GM19035 (cell line): ENCODE measurements around the gene GFRA1.
"Not testable (repeated sequence)": the region's sequence is repeated elsewhere in the genome, so short reads cannot be mapped to it uniquely, and the experiment has no call there.

Source experiments
- ATAC-seq: cut with Tn5 transposase; IDR thresholded peaks from one replicate; pipeline ENCODE4 v1.9.1; 2021; ENCODE audit not compliant: unreplicated experiment

GFRA1 gene

DNA sequence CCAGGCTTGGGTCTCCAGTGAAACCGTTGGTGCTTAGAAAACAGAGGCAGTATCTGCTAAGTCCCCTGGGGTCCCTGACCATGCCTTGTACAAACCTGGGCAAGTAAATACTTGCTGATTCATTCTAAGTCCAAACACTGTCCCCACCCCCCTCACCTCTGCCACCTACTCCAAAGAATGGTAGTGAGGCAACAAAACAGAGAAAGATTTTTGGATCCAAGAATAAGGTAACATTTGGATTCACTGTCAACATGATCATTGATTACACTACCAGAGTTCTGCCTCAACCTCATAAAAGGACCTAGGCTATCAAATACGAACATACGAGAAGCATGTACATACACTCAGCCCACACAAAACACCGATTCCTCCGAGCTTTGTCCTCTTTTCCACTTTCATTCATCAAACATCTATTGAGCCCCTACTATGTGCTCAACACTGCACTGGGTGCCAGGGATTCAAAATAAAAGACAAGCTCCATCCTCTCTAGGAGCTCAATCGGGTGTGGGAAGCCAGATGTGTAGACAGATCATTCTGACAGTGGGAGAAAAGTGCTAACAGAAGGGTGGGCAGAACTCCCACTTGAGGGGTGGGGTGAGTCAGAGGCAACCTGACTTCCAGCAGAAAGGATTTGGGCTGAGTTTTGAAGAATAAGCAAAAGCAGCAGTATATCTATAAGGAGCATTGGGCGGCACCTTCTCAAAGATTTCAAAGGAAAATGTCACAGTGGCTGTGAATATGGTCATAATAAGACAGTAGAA, 71.2 kb downstream of the GFRA1 start:
- ATAC-seq, result no peak

DNA sequence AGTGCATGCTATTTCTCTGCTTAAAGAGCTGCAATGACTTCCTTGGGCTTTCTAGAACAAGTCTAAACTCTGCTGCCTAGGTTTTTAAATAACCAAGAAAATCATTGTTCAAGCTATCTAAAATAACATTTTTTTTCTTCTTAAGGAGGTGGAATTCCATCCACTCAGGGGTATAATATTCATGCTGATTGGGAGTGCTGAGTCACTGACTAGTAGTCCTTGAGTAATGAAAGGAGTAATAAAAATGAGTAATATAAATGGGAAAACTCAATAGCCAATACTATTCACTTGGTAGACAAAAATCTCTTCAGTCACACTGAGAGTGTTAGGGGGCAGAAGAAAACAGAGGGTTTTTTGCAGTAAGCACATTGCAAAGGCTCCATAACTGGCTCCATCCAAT, 72.0 kb downstream of the GFRA1 start:
- ATAC-seq, result no peak

DNA sequence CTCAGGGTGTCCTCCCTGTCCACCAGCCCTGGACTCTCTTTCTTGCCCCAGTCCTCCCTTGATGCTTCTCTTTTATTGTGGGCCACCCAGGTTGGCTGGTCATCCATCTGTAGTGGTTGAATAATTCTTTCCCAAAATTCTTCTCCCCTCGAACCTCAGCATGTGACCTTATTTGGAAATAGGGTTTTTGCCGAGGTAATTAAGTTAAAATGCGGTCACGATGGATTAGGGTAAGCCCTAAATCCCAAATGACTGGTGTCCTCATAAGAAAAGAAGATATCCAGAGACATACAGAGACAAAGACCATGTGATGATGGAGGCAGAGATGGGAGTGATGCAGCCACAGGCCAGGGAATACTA, 74.3 kb downstream of the GFRA1 start:
- no peak for ATAC-seq

DNA sequence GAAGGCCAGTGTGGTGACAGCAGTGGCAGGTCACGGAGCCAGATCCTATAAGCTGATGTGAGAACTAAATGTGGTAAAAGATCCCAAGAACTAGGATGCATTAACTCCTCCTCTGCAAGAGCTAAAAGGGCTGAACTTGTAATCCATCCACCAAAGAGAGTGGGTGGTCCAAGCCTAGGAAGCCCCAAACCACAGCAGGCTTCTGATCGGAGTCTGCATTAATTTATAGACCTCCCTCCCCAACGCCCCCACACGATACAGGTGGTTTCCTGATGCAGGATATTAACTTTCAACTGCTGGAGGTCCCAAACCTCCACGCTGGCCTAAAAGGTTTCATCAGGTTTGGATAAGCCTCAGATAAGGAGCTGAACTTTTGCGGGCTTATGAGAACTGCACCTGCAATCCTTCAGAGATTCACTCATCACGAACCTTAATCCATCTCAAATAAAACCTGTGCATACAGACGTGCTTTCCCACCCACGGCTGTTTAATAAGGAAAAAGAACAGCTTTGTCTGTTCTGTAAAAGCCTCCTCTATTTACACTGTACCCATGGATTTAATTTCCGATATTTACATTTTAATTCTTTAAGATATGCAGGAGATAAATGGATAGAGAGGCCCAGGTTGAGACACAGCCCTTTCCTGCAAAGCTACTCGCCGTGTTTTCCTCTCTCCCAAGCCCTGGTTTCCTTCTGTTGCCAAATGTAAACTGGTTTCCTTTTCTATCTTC, 74.9 kb downstream of the GFRA1 start:
- ATAC-seq, result no peak

DNA sequence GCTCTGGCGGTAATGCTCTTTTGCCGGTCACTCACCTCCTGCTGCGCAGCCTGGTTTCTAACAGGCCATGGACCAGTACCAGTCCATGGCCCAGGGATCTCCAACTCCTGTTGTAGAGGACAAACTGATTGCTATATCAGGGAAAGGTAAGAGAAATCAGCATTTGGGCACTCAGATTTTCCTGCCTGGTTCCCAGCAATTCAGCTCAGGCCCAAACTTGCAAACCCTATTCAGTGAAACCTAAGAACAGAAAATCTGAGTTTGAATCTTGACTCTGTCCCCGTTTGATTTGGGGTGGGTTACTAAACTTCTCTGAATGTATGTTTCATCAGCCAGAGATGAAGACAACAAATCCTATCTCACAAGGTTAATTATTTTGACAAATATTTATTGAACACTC, 77.4 kb downstream of the GFRA1 start:
- ATAC-seq, result no peak

DNA sequence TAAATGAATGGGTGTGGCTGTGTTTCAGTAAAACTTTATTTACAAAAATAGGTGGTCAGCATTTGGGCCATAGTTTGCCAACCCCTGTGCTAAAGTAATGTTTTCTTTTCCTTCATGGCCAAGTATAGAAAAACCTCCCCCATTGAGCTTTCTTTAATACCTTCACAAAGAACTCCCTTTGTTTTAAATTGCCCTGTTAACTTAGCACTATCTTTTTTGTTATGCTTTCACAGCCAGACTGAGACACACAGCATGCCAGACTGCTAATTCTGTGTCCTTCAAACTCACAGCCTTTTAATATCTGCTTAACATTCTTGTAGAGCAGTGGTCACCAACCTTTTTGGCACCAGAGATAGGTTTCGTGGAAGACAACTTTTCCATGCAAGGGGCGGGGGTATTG, 78.0 kb downstream of the GFRA1 start:
- ATAC-seq, result no peak

DNA sequence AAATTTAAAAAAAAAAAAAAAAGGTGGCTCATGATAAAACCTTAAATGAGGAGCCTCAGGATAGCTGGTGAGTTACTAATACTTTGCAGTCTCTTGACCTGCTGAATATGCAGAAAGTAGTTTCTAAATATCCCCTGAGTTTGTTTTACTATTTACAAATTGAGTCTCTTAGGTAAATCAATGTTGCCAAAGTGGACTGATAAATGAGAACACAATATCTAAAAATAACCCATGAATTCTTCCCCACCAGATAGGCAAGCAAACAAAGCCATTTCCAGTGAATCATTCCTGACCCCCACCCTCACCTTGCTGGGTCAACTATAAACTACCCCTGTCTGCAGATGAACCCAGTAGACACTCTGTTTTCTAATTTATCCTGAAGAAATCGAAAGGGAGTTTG, 78.9 kb downstream of the GFRA1 start:
- ATAC-seq, result no peak

DNA sequence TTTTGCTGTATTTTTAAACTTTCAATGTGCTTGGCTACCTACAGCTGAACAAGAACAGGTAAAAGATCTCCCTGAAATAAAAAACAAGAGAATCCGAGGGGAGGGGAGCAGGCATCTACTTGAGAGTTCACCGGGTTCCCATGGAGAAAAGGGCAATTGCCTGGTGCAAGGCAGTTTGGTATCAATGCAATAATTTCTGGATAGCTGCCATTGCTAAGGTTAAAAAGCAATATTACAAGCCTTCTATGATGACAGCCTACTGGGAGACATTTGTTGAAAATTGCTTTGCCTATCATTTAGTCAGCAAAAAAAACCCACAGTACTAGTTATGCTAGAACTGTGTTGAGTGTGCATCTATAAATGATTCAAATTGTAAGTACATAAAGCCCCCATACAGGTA, 82.1 kb downstream of the GFRA1 start:
- ATAC-seq, result no peak

DNA sequence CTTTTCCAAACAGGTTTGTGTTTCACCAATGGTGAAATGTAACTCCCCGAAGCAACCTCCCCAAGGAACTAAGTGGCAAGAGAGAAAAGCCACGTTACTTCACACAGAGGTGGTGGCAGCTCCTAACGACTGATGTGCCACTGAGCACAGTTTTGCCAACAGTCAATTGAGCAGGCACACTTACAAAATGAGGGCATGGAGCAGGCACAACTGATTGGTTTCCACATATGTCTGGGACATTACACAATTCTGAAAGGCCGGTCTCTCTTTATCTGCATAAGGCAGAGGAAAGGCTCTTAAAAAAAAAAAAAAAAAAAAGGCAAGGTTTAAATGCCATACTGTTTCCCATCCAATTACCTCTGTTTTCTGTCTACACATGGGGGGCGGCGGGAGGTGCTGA, 86.7 kb downstream of the GFRA1 start:
- no peak for ATAC-seq

DNA sequence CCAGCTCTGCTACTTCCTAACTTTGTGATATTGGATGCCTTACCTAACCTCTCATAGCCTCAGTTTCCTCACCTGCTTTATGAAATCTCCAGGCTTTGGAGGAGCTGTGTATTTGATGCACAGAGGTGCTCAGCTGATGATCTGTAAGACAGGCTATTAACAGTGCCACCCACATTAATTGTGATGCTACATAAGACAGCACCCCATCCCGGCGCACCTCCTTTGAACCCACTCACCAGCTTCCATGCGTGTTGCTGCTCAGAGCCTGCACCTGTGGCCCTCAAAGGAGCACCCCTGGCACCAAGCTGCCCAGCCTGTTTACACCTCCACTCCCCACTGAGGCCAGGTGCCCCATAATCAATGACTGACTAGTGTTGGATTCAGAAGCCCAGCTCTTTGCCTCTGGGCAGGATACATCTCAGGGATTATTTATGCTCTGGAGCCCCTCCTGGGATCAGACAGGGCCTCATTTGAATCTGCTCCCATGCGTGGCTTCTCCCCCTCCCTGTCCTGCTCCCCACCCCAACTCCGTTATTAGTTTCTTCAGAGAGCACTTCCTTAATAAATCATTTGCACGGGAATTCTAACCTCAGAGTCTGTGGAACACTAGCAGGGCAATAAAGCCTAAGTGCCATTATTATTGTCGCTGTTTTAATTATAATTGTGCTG, 87.7 kb downstream of the GFRA1 start:
- no peak for ATAC-seq

DNA sequence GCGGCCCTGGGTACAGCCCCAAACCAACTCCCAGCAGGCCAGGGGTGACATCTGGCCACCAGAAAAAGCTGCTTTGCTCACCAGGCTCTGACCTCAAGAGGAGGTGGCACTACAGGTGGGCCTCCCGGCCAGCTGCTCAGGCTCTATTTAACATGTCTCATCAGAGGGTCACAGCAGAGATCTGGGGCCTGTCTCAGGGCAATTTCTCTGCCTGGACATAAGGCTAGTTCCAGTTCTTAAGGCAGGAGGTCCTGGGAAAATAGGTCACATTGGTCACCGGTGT, 88.6 kb downstream of the GFRA1 start:
- ATAC-seq, result no peak

DNA sequence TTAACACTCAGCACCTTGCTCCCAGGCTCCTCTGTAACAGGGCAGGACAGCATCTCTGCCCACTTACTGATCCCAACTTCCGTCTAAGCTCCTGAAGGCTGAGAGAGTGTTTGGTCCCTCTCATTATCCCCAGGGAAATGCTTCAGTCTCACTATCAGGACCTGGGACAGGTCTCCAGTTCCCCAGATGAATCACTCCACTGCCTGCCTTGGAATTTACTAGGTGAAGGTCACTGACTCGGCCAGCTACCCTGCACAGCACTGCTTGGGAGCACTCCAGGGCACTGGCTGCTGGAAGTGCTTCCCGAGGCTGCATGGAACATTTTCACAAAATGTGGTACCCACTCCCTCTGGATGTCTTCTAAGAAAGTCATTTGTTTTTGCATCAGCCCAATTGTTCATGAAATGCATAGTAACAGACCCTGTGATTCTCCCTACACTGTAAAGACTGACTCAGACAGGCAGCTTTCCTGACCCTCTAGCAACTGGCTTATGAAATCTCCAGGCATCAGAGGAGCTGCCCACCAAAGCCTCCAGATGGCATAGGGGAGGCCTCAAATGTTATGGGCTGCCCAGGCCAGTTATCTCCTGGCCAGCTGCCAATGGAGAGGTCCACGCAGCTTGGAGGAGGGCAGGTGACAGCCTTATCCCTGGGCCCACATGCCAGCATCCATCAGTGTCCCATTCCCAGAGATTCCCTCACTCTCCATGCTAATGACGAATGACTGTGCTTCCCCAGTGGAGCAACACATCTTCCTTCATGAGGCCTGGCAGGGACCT, 89.1 kb downstream of the GFRA1 start:
- no peak for ATAC-seq

DNA sequence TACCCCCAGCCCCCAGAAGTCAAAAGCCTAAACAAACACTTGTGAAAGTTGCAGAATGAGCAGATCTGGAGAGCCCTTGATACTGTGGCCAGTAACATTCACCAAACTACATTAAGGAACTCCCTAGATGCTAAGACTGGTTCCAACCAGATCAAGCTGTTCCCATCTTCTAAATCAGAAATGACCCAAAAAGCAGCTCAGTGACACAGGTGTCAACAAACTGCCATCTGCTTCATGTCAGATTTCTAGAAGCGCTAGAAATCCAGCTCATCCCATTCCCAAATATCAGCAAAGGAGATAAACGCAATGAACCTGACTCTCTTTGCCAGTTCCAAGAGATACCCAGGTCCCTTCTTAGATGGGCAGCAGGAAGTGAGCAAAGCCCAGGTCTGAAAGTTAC, 90.6 kb downstream of the GFRA1 start:
- no peak for ATAC-seq

DNA sequence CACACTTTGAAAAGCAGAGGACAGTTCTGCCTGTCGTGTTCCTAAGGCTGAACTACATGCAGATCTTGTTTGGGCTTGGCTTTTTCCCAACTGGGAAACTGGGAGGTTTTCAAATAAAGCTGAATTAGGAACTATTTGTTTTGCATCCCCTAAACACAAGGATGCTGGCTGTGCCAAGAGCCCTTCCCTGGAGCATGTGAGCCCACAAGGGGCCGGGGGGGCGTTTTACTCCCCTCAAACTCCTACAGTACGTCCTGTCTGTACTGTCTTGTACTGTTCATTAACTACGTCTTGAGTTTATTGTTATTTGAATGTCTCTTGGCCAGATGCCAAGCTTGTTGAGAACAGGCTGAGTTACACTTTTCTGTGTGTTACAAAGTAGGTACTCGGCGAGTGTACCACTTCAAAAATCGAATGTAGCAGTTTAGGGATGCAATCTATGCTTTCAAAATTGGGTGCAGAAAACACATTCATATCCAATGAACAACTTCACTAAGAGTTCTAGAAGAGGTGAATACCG, 94.9 kb downstream of the GFRA1 start:
- ATAC-seq, result no peak

DNA sequence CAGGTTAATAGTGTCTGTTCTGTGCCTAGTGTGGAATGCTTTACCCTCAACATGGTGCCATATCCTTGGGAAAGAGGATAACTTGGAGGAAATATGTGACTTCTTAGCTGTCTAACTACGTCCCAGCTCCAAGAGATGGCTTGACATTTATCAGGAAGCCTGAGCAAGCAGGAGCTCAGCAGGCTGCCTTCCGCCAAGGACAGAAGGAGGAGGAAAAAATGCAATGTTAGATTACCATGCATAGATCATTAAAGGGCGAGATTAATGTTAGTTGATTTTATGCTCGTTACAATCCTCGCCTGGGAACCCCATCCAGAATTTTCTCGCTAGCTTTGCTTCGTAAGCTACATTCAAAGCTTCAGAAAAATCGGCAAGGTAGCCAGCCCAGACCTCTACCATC, 97.8 kb downstream of the GFRA1 start:
- no peak for ATAC-seq

DNA sequence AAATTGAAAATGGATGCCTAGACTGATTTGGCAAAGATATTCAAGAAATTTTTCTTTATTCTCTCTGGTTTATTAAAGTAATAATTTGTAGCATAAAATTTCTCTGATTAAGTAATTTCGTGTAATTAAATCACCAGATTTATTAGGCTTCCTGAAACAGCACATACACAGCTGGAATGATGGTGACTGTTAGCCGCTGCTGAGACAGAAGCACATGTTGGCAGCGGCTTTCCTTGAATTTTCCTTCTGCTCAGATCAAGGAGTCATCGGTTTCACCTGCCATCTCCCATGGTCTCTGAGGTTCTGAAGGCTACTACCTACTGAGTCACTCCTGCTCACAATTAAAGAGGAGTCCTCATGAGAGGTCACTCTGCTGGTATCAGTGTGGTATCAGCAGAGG, 101.5 kb downstream of the GFRA1 start:
- ATAC-seq, result no peak

DNA sequence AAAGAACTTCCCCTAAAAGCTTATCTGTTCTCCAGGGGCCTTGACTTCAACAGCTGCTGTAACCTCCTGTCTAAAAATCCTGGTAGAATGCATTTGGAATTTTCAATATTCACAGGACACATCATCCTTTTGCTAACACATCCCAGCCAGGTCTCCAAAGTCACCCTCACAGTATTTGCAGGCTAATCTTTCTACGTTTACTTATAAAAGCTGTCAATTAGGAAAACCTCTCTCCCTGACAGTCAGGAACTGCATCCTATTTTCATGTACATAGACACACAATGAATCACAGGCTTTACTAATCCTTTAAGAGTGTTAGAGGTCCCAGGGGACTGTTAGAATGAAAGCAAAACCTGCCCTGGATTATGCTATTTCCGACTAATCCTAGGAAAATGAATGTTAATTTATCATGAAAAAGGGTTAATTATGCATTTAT, 102.2 kb downstream of the GFRA1 start:
- ATAC-seq, result no peak

DNA sequence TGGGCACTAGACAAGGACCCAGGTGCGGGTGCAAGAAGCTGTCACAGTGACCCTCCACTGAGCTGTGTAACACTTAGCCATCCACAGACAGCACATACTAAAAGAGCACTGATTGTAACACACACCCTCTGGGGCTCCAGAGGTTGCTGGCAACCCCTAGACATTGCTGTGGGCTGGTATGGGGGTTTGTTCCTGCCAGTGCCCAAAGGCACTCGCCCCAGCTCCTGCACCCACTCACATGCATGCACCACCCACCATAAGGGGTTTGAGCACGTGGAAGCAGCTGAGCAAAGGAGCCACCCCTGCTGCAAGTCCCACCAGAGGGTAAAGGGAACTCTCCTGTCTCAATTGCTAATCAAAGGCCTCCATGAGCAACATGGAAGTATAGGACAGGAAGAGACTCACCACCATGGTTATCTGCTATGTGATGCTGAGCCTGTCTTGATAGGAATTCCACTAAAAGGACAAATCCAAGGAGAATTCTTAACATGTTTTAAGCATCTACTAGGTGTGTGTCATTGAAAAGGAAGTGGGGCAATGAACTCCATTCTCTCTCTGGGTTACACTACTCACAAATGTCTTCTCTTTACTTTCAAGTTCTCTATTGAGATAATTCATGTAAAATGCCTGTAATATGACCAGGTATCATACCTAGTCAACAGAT, 103.1 kb downstream of the GFRA1 start:
- no peak for ATAC-seq

DNA sequence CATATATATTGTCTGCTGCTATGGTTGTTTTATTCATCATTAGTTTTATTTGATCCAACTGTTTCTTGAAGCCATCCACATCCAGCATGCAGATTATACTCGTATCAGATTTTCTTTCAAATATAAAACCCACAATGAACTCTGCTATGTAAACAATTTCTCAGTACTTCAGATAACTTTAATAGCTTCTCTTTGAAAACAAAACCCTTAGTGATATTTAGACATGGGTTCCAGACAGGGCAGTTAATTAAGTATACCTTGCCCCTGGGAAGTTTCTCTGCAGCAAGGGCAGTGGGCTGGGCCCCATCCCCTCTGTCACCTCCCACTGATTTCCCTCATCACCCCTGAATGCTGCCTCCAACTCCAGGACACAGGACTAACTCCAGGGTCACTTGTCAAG, 104.3 kb downstream of the GFRA1 start:
- no peak for ATAC-seq

DNA sequence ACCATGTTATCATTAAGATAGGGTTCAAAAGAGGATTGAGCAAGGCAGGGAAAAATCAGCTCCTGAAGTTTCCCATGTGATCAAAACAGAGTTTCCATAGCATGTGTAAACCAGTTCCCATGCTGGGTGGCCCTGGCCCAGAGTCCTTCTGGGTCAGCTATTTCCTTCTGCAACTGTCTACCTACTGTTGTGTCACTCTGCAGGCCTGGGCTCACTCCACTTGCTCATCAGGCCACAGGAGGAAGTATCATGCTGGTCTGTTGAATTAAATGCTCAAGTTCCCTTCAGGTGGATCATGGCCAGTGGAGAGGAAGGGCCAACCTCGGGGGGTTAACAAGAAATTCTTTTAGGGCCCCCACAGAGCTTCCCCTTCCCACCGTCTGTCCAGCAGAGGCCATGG, 104.7 kb downstream of the GFRA1 start:
- no peak for ATAC-seq

DNA sequence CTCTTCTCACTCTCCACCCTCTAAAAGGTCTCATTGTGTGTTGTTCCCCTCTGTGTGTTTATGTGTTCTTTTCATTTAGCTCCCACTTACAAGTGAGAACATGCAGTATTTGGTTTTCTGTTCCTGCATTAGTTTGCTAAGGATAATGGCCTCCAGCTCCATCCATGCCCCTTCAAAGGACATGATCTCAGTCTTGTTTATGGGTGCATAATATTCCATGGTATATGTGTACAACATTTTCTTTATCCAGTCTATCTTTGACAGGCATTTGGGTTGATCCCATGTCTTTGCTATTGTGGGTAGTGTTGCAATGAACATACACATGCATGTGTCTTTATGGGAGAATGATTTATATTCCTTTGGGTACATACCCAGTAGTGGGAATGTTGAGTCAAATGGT, 107.1 kb downstream of the GFRA1 start:
- ATAC-seq, result not testable (repeated sequence)
